ENCODE results near the gene PTRH1. TPM values are rescaled to one million over a fixed set of nuclear protein-coding genes. Genes with fewer than 3 reads are reported as not detected.

The PTRH1 gene
- polyA plus RNA-seq, 1 of the 3 experiments (the other 2 are of a cell fraction) = 42.2 TPM

- no peak for TF ChIP-seq POLR2AphosphoS5 (IDR thresholded peaks at IDR 0.05; ENCODE audit: low read depth, low read length)
- TF ChIP-seq IRF3 (IDR thresholded peaks at IDR 0.05; ENCODE audit: low read depth, low read length) = no peak
- no peak for TF ChIP-seq CHD2 (IDR thresholded peaks at IDR 0.05; ENCODE audit: low read length, partially characterized antibody)
- TF ChIP-seq FOXJ3 (CRISPR knock-in tag; IDR thresholded peaks at IDR 0.05) = no peak
Measured at GRCh38 chr9:127722055-127722745, 6.7 kb upstream of the PTRH1 start (continued).

- no peak for DNase-seq
- H3K36me3 ChIP-seq (replicated peaks in 1 of 2; ENCODE audit: control insufficient read depth in 1 of 2, insufficient read depth in 2 of 2, low read length in 1 of 2) = no peaks in the 10 kb centered on the region
- H2AFZ ChIP-seq (ENCODE audit: low read depth) = no peak overlapping the region
- H3K79me2 ChIP-seq (ENCODE audit: insufficient read depth) = no peaks in the 10 kb centered on the region
- no peaks in the 10 kb centered on the region for H3K27me3 ChIP-seq (ENCODE audit: insufficient read depth)
- H3K4me1 ChIP-seq (ENCODE audit: control insufficient read depth in 1 of 2, insufficient read depth in 2 of 2, low read depth in 1 of 2, low read length in 1 of 2) = peaks cover 0 to 10% of the 10 kb centered on the region in 2 experiments; a peak in 1 of 4 replicates
- no peak overlapping the region for H3K9ac ChIP-seq
- CTCF ChIA-PET = interaction anchor here (2.4 kb wide), 1 partner anchor 13 kb away, joined by 17 read pairs; the partner anchor contains the start of gene TOR2A
- no peaks in the 10 kb centered on the region for H4K20me1 ChIP-seq (ENCODE audit: insufficient read depth)
- H3K4me3 ChIP-seq (ENCODE audit: low read depth in 2 of 2, low read length in 1 of 2) = no peak overlapping the region
- no peaks in the 10 kb centered on the region for H3K9me2 ChIP-seq
- no peak overlapping the region for H3K27ac ChIP-seq (ENCODE audit: low read depth in 2 of 2, low read length in 1 of 2)
- POLR2A ChIA-PET = interaction anchor here (1.0 kb wide), 1 partner anchor 13 kb away, joined by 3 read pairs; no protein-coding TSS in a partner anchor
- TF ChIP-seq TAF1 (IDR thresholded peaks at IDR 0.05; ENCODE audit: borderline replicate concordance, low read depth, low read length) (no peak), RXRA (IDR thresholded peaks at IDR 0.05; ENCODE audit: borderline replicate concordance, low read depth) (no peak), GATA2 (CRISPR knock-in tag; IDR thresholded peaks at IDR 0.05) (no peak), EZH2phosphoT487 (IDR thresholded peaks at IDR 0.05; ENCODE audit: borderline replicate concordance, low read depth) (no peak), RFX5 (IDR thresholded peaks at IDR 0.05; ENCODE audit: low read length) (no peak), SMC3 (IDR thresholded peaks at IDR 0.05; ENCODE audit: low read depth, low read length) (no peak), POLR2AphosphoS5 (IDR thresholded peaks at IDR 0.05; ENCODE audit: low read depth, low read length) (no peak), GABPA (IDR thresholded peaks at IDR 0.05; ENCODE audit: low read depth) (no peak), CHD2 (IDR thresholded peaks at IDR 0.05; ENCODE audit: low read length, partially characterized antibody) (no peak), NFIC (IDR thresholded peaks at IDR 0.05; ENCODE audit: borderline replicate concordance) (no peak), SIN3A (IDR thresholded peaks at IDR 0.05; ENCODE audit: borderline replicate concordance, low read depth, low read length) (no peak), JUND (IDR thresholded peaks at IDR 0.05) (no peak)
- 88% methylated on average over 3 of the region's 11 CpGs for WGBS (ENCODE audit: low lambda C conversion rate)
- H3K9me3 ChIP-seq = no peaks in the 10 kb centered on the region
- no peak overlapping the region for H3K4me2 ChIP-seq
- H3F3A ChIP-seq (replicated peaks; ENCODE audit: insufficient read depth) = peaks cover 3% of the 10 kb centered on the region
Measured at GRCh38 chr9:127721391-127721821, 5.9 kb upstream of the PTRH1 start.

- POLR2A ChIA-PET = no interaction called here
- Histone ChIP-seq H3K9me2 (no peaks in the 10 kb centered on the region), H3K36me3 (replicated peaks in 1 of 2; ENCODE audit: control insufficient read depth in 1 of 2, insufficient read depth in 2 of 2, low read length in 1 of 2) (no peaks in the 10 kb centered on the region), H3K27me3 (ENCODE audit: insufficient read depth) (no peaks in the 10 kb centered on the region), H3K27ac (ENCODE audit: low read depth in 2 of 2, low read length in 1 of 2) (no peak overlapping the region), H3K4me2 (no peak overlapping the region), H3K79me2 (ENCODE audit: insufficient read depth) (no peaks in the 10 kb centered on the region), H3K9me3 (no peaks in the 10 kb centered on the region), H3K9ac (no peak overlapping the region), H3K4me3 (ENCODE audit: low read depth in 2 of 2, low read length in 1 of 2) (no peak overlapping the region), H2AFZ (ENCODE audit: low read depth) (no peak overlapping the region), H4K20me1 (ENCODE audit: insufficient read depth) (no peaks in the 10 kb centered on the region), H3K4me1 (ENCODE audit: control insufficient read depth in 1 of 2, insufficient read depth in 2 of 2, low read depth in 1 of 2, low read length in 1 of 2) (peaks cover 0 to 15% of the 10 kb centered on the region in 2 experiments; a peak in 1 of 4 replicates), H3F3A (replicated peaks; ENCODE audit: insufficient read depth) (peaks cover 3% of the 10 kb centered on the region)
- CTCF ChIA-PET = interaction anchor here (1.2 to 1.4 kb wide), 2 partner anchors 14 to 134 kb away, joined by 3 to 5 read pairs; partner anchors contain the start of gene TOR2A
- DNase-seq = no peak
- TF ChIP-seq FOXJ3 (CRISPR knock-in tag; IDR thresholded peaks at IDR 0.05) (no peak), RFX5 (IDR thresholded peaks at IDR 0.05; ENCODE audit: low read length) (no peak), PBX3 (IDR thresholded peaks at IDR 0.05) (no peak), RXRA (IDR thresholded peaks at IDR 0.05; ENCODE audit: borderline replicate concordance, low read depth) (no peak), SMC3 (IDR thresholded peaks at IDR 0.05; ENCODE audit: low read depth, low read length) (no peak), RCOR1 (IDR thresholded peaks at IDR 0.05; ENCODE audit: low read length) (no peak), NRF1 (IDR thresholded peaks at IDR 0.05; ENCODE audit: low read depth, low read length) (no peak), MEF2A (IDR thresholded peaks at IDR 0.05; ENCODE audit: borderline replicate concordance, low read depth) (no peak), IRF3 (IDR thresholded peaks at IDR 0.05; ENCODE audit: low read depth, low read length) (no peak), ZBTB33 (IDR thresholded peaks at IDR 0.05; ENCODE audit: borderline replicate concordance, low read depth) (no peak), EZH2phosphoT487 (IDR thresholded peaks at IDR 0.05; ENCODE audit: borderline replicate concordance, low read depth) (no peak), SIN3A (IDR thresholded peaks at IDR 0.05; ENCODE audit: borderline replicate concordance, low read depth, low read length) (no peak), GATA2 (CRISPR knock-in tag; IDR thresholded peaks at IDR 0.05) (no peak)
Measured at GRCh38 chr9:127720865-127721227, 5.4 kb upstream of the PTRH1 start.
